CD1c-positive myeloid dendritic cell (primary cell): Measurements from ENCODE around the gene HYAL1.

ENCODE experiments used
- DNase-seq: peaks from one replicate; pipeline ENCODE4 v3.0.0-alpha.2; 2016; ENCODE audit errors: extremely low spot score

The HYAL1 gene

GRCh38 chr3:50334339-50335075 is 31.1 kb upstream of the HYAL1 start:
- no peak for DNase-seq

GRCh38 chr3:50333744-50334328 is 30.5 kb upstream of the HYAL1 start:
- DNase-seq = no peak

- DNase-seq = no peak
These were observed 28.1 kb upstream of the HYAL1 start for GRCh38 chr3:50331364-50331907.

GRCh38 chr3:50330330-50330729 is 27.0 kb upstream of the HYAL1 start:
- DNase-seq = no peak

- DNase-seq = peak; percentile 98
These were observed 24.7 kb upstream of the HYAL1 start, which contains the start of gene TUSC2 for GRCh38 chr3:50327943-50328691. TUSC2 (minus strand) TSS chr3:50328223; CDS start chr3:50328099, 124 bp downstream.

GRCh38 chr3:50327129-50327528 is 23.8 kb upstream of the HYAL1 start:
- no peak for DNase-seq

GRCh38 chr3:50326182-50326541 is 22.8 kb upstream of the HYAL1 start:
- no peak for DNase-seq

- peak; percentile 36 for DNase-seq
These were observed 22.3 kb upstream of the HYAL1 start for GRCh38 chr3:50325497-50326181.

GRCh38 chr3:50325113-50325480 is 21.7 kb upstream of the HYAL1 start:
- DNase-seq = no peak

GRCh38 chr3:50324351-50325112 is 21.2 kb upstream of the HYAL1 start:
- peak; percentile 64 for DNase-seq

- peak; percentile 32 for DNase-seq
These were observed 20.3 kb upstream of the HYAL1 start for GRCh38 chr3:50323614-50324199.

GRCh38 chr3:50323092-50323600 is 19.8 kb upstream of the HYAL1 start:
- DNase-seq = peak; percentile 55

GRCh38 chr3:50322386-50323091 is 19.2 kb upstream of the HYAL1 start, which contains the start of gene HYAL2:
HYAL2 (minus strand) TSS chr3:50322745; CDS start chr3:50320489, 2,256 bp downstream.
- DNase-seq = no peak

GRCh38 chr3:50322115-50322385 is 18.7 kb upstream of the HYAL1 start:
- no peak for DNase-seq

GRCh38 chr3:50321336-50322114 is 18.2 kb upstream of the HYAL1 start:
- DNase-seq = peak; percentile 87

- peak; percentile 74 for DNase-seq
These were observed 17.5 kb upstream of the HYAL1 start for GRCh38 chr3:50320853-50321335.

GRCh38 chr3:50319894-50320625 is 16.7 kb upstream of the HYAL1 start:
- no peak for DNase-seq

- no peak for DNase-seq
These were observed 16.0 kb upstream of the HYAL1 start for GRCh38 chr3:50319181-50319893.
